Endothelial cell of umbilical vein (primary cell): Measurements from ENCODE around the gene CLDN15.

Source experiments
- CTCF ChIP-seq, 2 donors: IDR thresholded peaks; 1 replicate in 1 of 2; 2 replicates in 1 of 2; pipeline ENCODE4 v1.5.1; 2011; ENCODE audit warnings: low read length in 2 of 2, mild to moderate bottlenecking in 2 of 2, moderate library complexity in 2 of 2, control low read depth in 1 of 2, inconsistent platforms in 1 of 2, low read depth in 1 of 2; ENCODE audit not compliant: insufficient read depth in 1 of 2; ENCODE audit errors: extremely low read depth in 1 of 2
- EZH2 ChIP-seq: IDR thresholded peaks from 2 replicates; pipeline ENCODE4 v1.6.1; 2012; ENCODE audit warnings: borderline replicate concordance, low read depth, mild to moderate bottlenecking, moderate library complexity, low read length, inconsistent platforms; ENCODE audit not compliant: severe bottlenecking
- JUN ChIP-seq: IDR thresholded peaks from 2 replicates; pipeline ENCODE4 v1.6.1; 2011; ENCODE audit warnings: borderline replicate concordance, low read depth; ENCODE audit not compliant: insufficient read length, insufficient read depth
- MYC ChIP-seq: IDR thresholded peaks from one replicate; pipeline ENCODE4 v1.6.1; 2011; ENCODE audit warnings: mild to moderate bottlenecking, low read depth, low read length
- POLR2A ChIP-seq: IDR thresholded peaks from 2 replicates; pipeline ENCODE4 v1.6.1; 2012; ENCODE audit warnings: low read depth, mild to moderate bottlenecking, control low read depth, low read length
- POLR2AphosphoS5 ChIP-seq: IDR thresholded peaks from 2 replicates; pipeline ENCODE4 v1.6.1; 2012; ENCODE audit warnings: low read depth, mild to moderate bottlenecking, control low read depth, low read length, moderate library complexity; ENCODE audit not compliant: insufficient read depth

- no peak for TF ChIP-seq CTCF (IDR thresholded peaks at IDR 0.05; ENCODE audit: extremely low read depth in 1 of 2, insufficient read depth in 1 of 2, low read depth in 1 of 2, low read length in 2 of 2)
- TF ChIP-seq POLR2A = no peak
- TF ChIP-seq POLR2AphosphoS5 = no peak
- no peak for TF ChIP-seq EZH2
- TF ChIP-seq MYC = no peak
- no peak for TF ChIP-seq JUN
Measured at GRCh38 chr7:101235522-101235921, 2.1 kb downstream of the CLDN15 start.
